ENCODE measurements around the gene SENP2. TPM values are rescaled to one million over a fixed set of nuclear protein-coding genes. Genes with fewer than 3 reads are reported as not detected.

Gene SENP2
- total and polyA plus RNA-seq, 7 experiments from 2014 or later = 11.0 to 59.2 (median 40.8) TPM

GRCh38 chr3:185595526-185595925 lies 9.4 kb downstream of the SENP2 start:
- H3K27me3 ChIP-seq (ENCODE audit: control insufficient read depth in 2 of 2, insufficient read depth in 2 of 2, low read length in 2 of 2) = no peaks in the 10 kb centered on the region
- no peak overlapping the region for H3K4me3 Mint-ChIP-seq
- CTCF ChIA-PET = no interaction called here
- no peaks in the 10 kb centered on the region for H3K27me3 Mint-ChIP-seq
- no peaks in the 10 kb centered on the region for H3K9me3 ChIP-seq (ENCODE audit: control insufficient read depth in 2 of 3, low read length in 3 of 3)
- H3K4me1 Mint-ChIP-seq = peaks cover 6 to 24% (median 18%) of the 10 kb centered on the region in 7 donors
- H3K4me1 ChIP-seq (ENCODE audit: control insufficient read depth in 2 of 2, insufficient read depth in 2 of 2, low read length in 2 of 2) = no peaks in the 10 kb centered on the region
- peak overlapping the region in 1 of 9 donors; percentile 21 for H3K27ac Mint-ChIP-seq
- DNase-seq (no peak), ATAC-seq (peak; percentile 66)
- no peak overlapping the region for H3K27ac ChIP-seq (ENCODE audit: low read depth, low read length)
- no peak overlapping the region for H3K4me3 ChIP-seq (ENCODE audit: low read length)
- peaks cover 3 to 29% (median 17%) of the 10 kb centered on the region in 5 donors for H3K36me3 Mint-ChIP-seq
- POLR2A ChIA-PET = interaction anchor here (1.4 kb wide), 1 partner anchor 9 kb away, joined by 12 read pairs; no protein-coding TSS in a partner anchor
- H3K9me3 Mint-ChIP-seq = no peaks in the 10 kb centered on the region
- H3K36me3 ChIP-seq (ENCODE audit: control insufficient read depth in 2 of 3, insufficient read depth in 3 of 3, low read length in 3 of 3) = peaks cover 0 to 25% (median 2%) of the 10 kb centered on the region in 3 experiments
- intact Hi-C loops (cut with micrococcal nuclease) = no loop called here

- peak overlapping the region in 1 of 9 donors; percentile 1 for H3K27ac Mint-ChIP-seq
- ChIA-PET POLR2A (interaction anchor here (0.6 to 1.2 kb wide), 2 partner anchors 19 to 29 kb away, joined by 3 read pairs; partner anchors contain the start of gene SENP2), CTCF (interaction anchor here (0.8 kb wide), 1 partner anchor 23 kb away, joined by 5 read pairs; no protein-coding TSS in a partner anchor)
- peaks cover 0 to 2% (median 0%) of the 10 kb centered on the region in 11 donors for H3K9me3 Mint-ChIP-seq
- Histone ChIP-seq H3K9me3 (ENCODE audit: control insufficient read depth in 2 of 3, low read length in 3 of 3) (no peaks in the 10 kb centered on the region), H3K4me3 (ENCODE audit: low read length) (no peak overlapping the region), H3K27ac (ENCODE audit: low read depth, low read length) (no peak overlapping the region), H3K27me3 (ENCODE audit: control insufficient read depth in 2 of 2, insufficient read depth in 2 of 2, low read length in 2 of 2) (no peaks in the 10 kb centered on the region), H3K36me3 (ENCODE audit: control insufficient read depth in 2 of 3, insufficient read depth in 3 of 3, low read length in 3 of 3) (peaks cover 20 to 69% (median 24%) of the 10 kb centered on the region in 3 experiments), H3K4me1 (ENCODE audit: control insufficient read depth in 2 of 2, insufficient read depth in 2 of 2, low read length in 2 of 2) (no peaks in the 10 kb centered on the region)
- no peak overlapping the region for H3K4me3 Mint-ChIP-seq
- peaks cover 19 to 60% (median 49%) of the 10 kb centered on the region in 5 donors for H3K36me3 Mint-ChIP-seq
- H3K4me1 Mint-ChIP-seq = peaks cover 0 to 19% (median 7%) of the 10 kb centered on the region in 7 donors
- ATAC-seq (no peak), DNase-seq (no peak)
- intact Hi-C loops (cut with micrococcal nuclease) = no loop called here
- H3K27me3 Mint-ChIP-seq = no peaks in the 10 kb centered on the region
Observed at GRCh38 chr3:185605566-185605965, 19.5 kb downstream of the SENP2 start.

- DNase-seq (no peak), ATAC-seq (no peak)
- no peak overlapping the region for H3K27ac ChIP-seq (ENCODE audit: low read depth, low read length)
- no peaks in the 10 kb centered on the region for H3K4me1 ChIP-seq (ENCODE audit: control insufficient read depth in 2 of 2, insufficient read depth in 2 of 2, low read length in 2 of 2)
- H3K9me3 Mint-ChIP-seq = peaks cover 0 to 2% (median 0%) of the 10 kb centered on the region in 11 donors
- peaks cover 19 to 57% (median 49%) of the 10 kb centered on the region in 5 donors for H3K36me3 Mint-ChIP-seq
- ChIA-PET POLR2A (interaction anchor here (0.6 to 1.2 kb wide), 2 partner anchors 20 to 29 kb away, joined by 3 read pairs; partner anchors contain the start of gene SENP2), CTCF (no interaction called here)
- H3K4me3 ChIP-seq (ENCODE audit: low read length) = no peak overlapping the region
- peaks cover 0 to 19% (median 6%) of the 10 kb centered on the region in 7 donors for H3K4me1 Mint-ChIP-seq
- no peaks in the 10 kb centered on the region for H3K27me3 ChIP-seq (ENCODE audit: control insufficient read depth in 2 of 2, insufficient read depth in 2 of 2, low read length in 2 of 2)
- peaks cover 21 to 69% (median 24%) of the 10 kb centered on the region in 3 experiments for H3K36me3 ChIP-seq (ENCODE audit: control insufficient read depth in 2 of 3, insufficient read depth in 3 of 3, low read length in 3 of 3)
- intact Hi-C loops (cut with micrococcal nuclease) = no loop called here
- no peaks in the 10 kb centered on the region for H3K27me3 Mint-ChIP-seq
- H3K27ac Mint-ChIP-seq = peak overlapping the region in 1 of 9 donors; percentile 1
- no peak overlapping the region for H3K4me3 Mint-ChIP-seq
- H3K9me3 ChIP-seq (ENCODE audit: control insufficient read depth in 2 of 3, low read length in 3 of 3) = no peaks in the 10 kb centered on the region
Observed at GRCh38 chr3:185606196-185606595, 20.1 kb downstream of the SENP2 start.

GRCh38 chr3:185613016-185613415 lies 26.9 kb downstream of the SENP2 start:
- H3K9me3 ChIP-seq (ENCODE audit: control insufficient read depth in 2 of 3, low read length in 3 of 3) = no peaks in the 10 kb centered on the region
- Mint-ChIP-seq H3K4me3 (peak overlapping the region in 1 of 10 donors; percentile 12), H3K27ac (peak overlapping the region in 1 of 9 donors; percentile 46), H3K9me3 (no peaks in the 10 kb centered on the region), H3K36me3 (peaks cover 9 to 47% (median 38%) of the 10 kb centered on the region in 5 donors), H3K4me1 (peaks cover 0 to 11% (median 0%) of the 10 kb centered on the region in 7 donors), H3K27me3 (no peaks in the 10 kb centered on the region)
- peaks cover 20 to 84% (median 35%) of the 10 kb centered on the region in 3 experiments for H3K36me3 ChIP-seq (ENCODE audit: control insufficient read depth in 2 of 3, insufficient read depth in 3 of 3, low read length in 3 of 3)
- ATAC-seq (no peak), DNase-seq (no peak)
- intact Hi-C loops (cut with micrococcal nuclease) = no loop called here
- no peak overlapping the region for H3K4me3 ChIP-seq (ENCODE audit: low read length)
- no peaks in the 10 kb centered on the region for H3K4me1 ChIP-seq (ENCODE audit: control insufficient read depth in 2 of 2, insufficient read depth in 2 of 2, low read length in 2 of 2)
- no peak overlapping the region for H3K27ac ChIP-seq (ENCODE audit: low read depth, low read length)
- no peaks in the 10 kb centered on the region for H3K27me3 ChIP-seq (ENCODE audit: control insufficient read depth in 2 of 2, insufficient read depth in 2 of 2, low read length in 2 of 2)
- CTCF ChIA-PET = no interaction called here
- POLR2A ChIA-PET = interaction anchor here (0.6 kb wide), 1 partner anchor 20 kb away, joined by 3 read pairs; no protein-coding TSS in a partner anchor

GRCh38 chr3:185623939-185624665 lies 38.0 kb downstream of the SENP2 start:
- Histone ChIP-seq H3K27me3 (ENCODE audit: control insufficient read depth in 2 of 2, insufficient read depth in 2 of 2, low read length in 2 of 2) (no peaks in the 10 kb centered on the region), H3K9me3 (ENCODE audit: control insufficient read depth in 2 of 3, low read length in 3 of 3) (no peaks in the 10 kb centered on the region), H3K4me1 (ENCODE audit: control insufficient read depth in 2 of 2, insufficient read depth in 2 of 2, low read length in 2 of 2) (no peaks in the 10 kb centered on the region), H3K27ac (ENCODE audit: low read depth, low read length) (no peak overlapping the region), H3K4me3 (ENCODE audit: low read length) (no peak overlapping the region), H3K36me3 (ENCODE audit: control insufficient read depth in 2 of 3, insufficient read depth in 3 of 3, low read length in 3 of 3) (peaks cover 2 to 62% (median 9%) of the 10 kb centered on the region in 3 experiments)
- Mint-ChIP-seq H3K4me1 (peaks cover 0 to 8% (median 0%) of the 10 kb centered on the region in 7 donors), H3K36me3 (peaks cover 0 to 24% (median 20%) of the 10 kb centered on the region in 5 donors), H3K9me3 (no peaks in the 10 kb centered on the region), H3K27ac (peak overlapping the region in 4 of 9 donors; percentile 5 to 30 (median 18)), H3K27me3 (no peaks in the 10 kb centered on the region), H3K4me3 (no peak overlapping the region)
- ChIA-PET CTCF (no interaction called here), POLR2A (no interaction called here)
- intact Hi-C loops (cut with micrococcal nuclease) = no loop called here
- DNase-seq = no peak
- ATAC-seq = no peak

GRCh38 chr3:185625784-185626183 lies 39.7 kb downstream of the SENP2 start:
- Histone ChIP-seq H3K4me1 (ENCODE audit: control insufficient read depth in 2 of 2, insufficient read depth in 2 of 2, low read length in 2 of 2) (no peaks in the 10 kb centered on the region), H3K4me3 (ENCODE audit: low read length) (no peak overlapping the region), H3K27me3 (ENCODE audit: control insufficient read depth in 2 of 2, insufficient read depth in 2 of 2, low read length in 2 of 2) (no peaks in the 10 kb centered on the region), H3K27ac (ENCODE audit: low read depth, low read length) (no peak overlapping the region), H3K9me3 (ENCODE audit: control insufficient read depth in 2 of 3, low read length in 3 of 3) (no peaks in the 10 kb centered on the region), H3K36me3 (ENCODE audit: control insufficient read depth in 2 of 3, insufficient read depth in 3 of 3, low read length in 3 of 3) (peaks cover 0 to 67% (median 9%) of the 10 kb centered on the region in 3 experiments)
- Mint-ChIP-seq H3K9me3 (no peaks in the 10 kb centered on the region), H3K36me3 (peaks cover 3 to 28% (median 19%) of the 10 kb centered on the region in 5 donors), H3K4me1 (peaks cover 0 to 8% (median 0%) of the 10 kb centered on the region in 7 donors), H3K27ac (peak overlapping the region in 1 of 9 donors; percentile 87), H3K4me3 (peak overlapping the region in 1 of 10 donors; percentile 70), H3K27me3 (no peaks in the 10 kb centered on the region)
- ChIA-PET CTCF (no interaction called here), POLR2A (interaction anchor here (0.6 kb wide), 1 partner anchor 1183 kb away, joined by 3 read pairs; no protein-coding TSS in a partner anchor)
- ATAC-seq = no peak
- intact Hi-C loops (cut with micrococcal nuclease) = loop anchor here in 1 of 2 donors (2.0 kb wide), 1 partner anchor 39 kb away; the partner anchor contains the start of gene SENP2
- no peak for DNase-seq

Data from naive thymus-derived CD4-positive, alpha-beta T cell (primary cell).